ENCODE results near the gene TESPA1.
"Not testable (repeated sequence)": the region's sequence is repeated elsewhere in the genome, so short reads cannot be mapped to it uniquely, and the experiment has no call there.

TESPA1 gene

GRCh38 chr12:54949073-54949711 is 35.4 kb downstream of the TESPA1 start:
- no peak for DNase-seq

- no peak for DNase-seq
Measured at GRCh38 chr12:54948171-54948570, 36.4 kb downstream of the TESPA1 start.

GRCh38 chr12:54945082-54945481 is 39.5 kb downstream of the TESPA1 start:
- no peak for DNase-seq

- DNase-seq: not testable (repeated sequence)
Measured at GRCh38 chr12:54943292-54943691, 41.3 kb downstream of the TESPA1 start.

- peak in 21 of 56 donors; percentile 2 to 53 (median 9) for DNase-seq
Measured at GRCh38 chr12:54941659-54942058, 42.9 kb downstream of the TESPA1 start.

- DNase-seq: peak in 1 of 56 donors; percentile 10
Measured at GRCh38 chr12:54940727-54941315, 43.7 kb downstream of the TESPA1 start.

- DNase-seq: no peak
Measured at GRCh38 chr12:54937929-54938328, 46.6 kb downstream of the TESPA1 start.

GRCh38 chr12:54937376-54937775 is 47.2 kb downstream of the TESPA1 start:
- DNase-seq: no peak

GRCh38 chr12:54936736-54937135 is 47.8 kb downstream of the TESPA1 start:
- DNase-seq: no peak

GRCh38 chr12:54935235-54935951 is 49.2 kb downstream of the TESPA1 start:
- peak in 5 of 56 donors; percentile 1 to 39 (median 14) for DNase-seq

GRCh38 chr12:54934419-54934818 is 50.1 kb downstream of the TESPA1 start:
- DNase-seq: no peak

- DNase-seq: no peak
Measured at GRCh38 chr12:54933376-54933775, 51.2 kb downstream of the TESPA1 start.

GRCh38 chr12:54932691-54933090 is 51.9 kb downstream of the TESPA1 start:
- no peak for DNase-seq

- DNase-seq: no peak
Measured at GRCh38 chr12:54932038-54932437, 52.5 kb downstream of the TESPA1 start.

GRCh38 chr12:54929998-54930397 is 54.6 kb downstream of the TESPA1 start:
- DNase-seq: no peak

GRCh38 chr12:54926246-54926645 is 58.3 kb downstream of the TESPA1 start:
- DNase-seq: no peak

- no peak for DNase-seq
Measured at GRCh38 chr12:54924972-54925707, 59.4 kb downstream of the TESPA1 start.

GRCh38 chr12:54917001-54917488 is 67.5 kb downstream of the TESPA1 start:
- no peak for DNase-seq
